CD4-positive, alpha-beta T cell treated with Interleukin-2 at 100 ng/mL for 4 hours (primary cell): ENCODE measurements around the gene SLC37A2.
"Not testable (repeated sequence)": the region's sequence is repeated elsewhere in the genome, so short reads cannot be mapped to it uniquely, and the experiment has no call there.

Experiments
- DNase-seq: peaks from one replicate; pipeline ENCODE4 v3.0.0-alpha.2; 2020; ENCODE audit warnings: low spot score

The SLC37A2 gene

DNA sequence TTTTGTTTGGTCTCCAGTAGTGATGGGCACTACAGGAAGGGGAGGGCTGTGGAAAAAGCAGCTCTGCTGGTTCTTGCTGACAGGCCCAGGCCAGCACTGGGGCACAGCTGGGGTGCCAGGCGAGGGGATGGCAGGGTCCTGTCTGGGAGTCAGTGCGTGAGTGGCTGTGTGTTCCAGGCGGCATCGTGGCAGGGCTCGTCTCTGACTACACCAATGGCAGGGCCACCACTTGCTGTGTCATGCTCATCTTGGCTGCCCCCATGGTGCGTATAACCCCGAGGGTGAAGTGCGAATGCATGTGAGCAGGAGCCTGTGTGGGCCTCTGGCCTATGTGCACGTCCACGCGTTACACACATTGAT is 20.9 kb downstream of the SLC37A2 start:
- DNase-seq: no peak

DNA sequence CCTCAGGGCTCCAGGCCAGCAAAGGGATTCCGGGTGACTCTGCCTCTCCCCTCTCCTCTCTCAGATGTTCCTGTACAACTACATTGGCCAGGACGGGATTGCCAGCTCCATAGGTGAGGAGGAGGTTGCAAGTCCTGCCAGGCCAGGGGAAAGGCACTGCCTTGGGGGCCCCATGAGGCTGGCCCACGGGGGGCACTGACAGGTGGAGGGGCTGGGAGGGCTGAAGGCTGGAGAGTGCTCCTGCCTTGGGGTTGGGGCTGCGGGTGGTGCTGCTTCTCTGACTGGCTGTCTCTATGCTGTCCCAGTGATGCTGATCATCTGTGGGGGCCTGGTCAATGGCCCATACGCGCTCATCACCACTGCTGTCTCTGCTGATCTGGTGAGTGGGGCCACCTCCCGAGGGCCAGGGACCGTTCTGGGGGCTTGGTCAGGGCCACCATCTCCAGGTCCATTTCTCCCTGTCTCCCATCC is 21.7 kb downstream of the SLC37A2 start:
- no peak for DNase-seq

DNA sequence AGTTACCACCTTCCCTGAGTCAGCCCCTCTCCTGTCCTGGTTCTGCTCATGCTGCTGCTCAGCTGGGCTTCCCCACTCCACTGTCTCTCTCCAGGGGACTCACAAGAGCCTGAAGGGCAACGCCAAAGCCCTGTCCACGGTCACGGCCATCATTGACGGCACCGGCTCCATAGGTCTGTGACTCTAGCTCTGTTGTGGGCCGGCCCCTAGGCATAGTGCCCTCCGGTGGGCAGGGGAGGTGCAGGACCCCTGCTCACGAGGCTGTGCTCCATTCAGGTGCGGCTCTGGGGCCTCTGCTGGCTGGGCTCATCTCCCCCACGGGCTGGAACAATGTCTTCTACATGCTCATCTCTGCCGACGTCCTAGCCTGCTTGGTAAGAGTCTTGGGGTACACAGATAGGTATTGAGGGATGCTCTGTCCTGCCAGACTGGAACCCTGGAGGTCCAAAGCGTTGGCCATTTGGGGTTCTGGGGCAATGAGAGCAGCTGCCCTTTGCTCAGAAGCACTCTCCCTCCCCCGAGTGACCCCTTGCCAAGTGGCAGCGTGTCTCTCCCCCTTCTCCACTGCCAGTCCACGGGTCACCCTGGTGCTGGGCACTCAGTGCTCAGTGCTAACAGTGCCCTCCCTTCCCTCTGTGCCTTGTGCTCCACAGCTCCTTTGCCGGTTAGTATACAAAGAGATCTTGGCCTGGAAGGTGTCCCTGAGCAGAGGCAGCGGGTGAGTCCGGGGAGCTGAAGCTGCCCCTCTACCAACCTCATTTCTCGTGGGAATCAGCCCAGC is 22.4 kb downstream of the SLC37A2 start:
- no peak for DNase-seq

DNA sequence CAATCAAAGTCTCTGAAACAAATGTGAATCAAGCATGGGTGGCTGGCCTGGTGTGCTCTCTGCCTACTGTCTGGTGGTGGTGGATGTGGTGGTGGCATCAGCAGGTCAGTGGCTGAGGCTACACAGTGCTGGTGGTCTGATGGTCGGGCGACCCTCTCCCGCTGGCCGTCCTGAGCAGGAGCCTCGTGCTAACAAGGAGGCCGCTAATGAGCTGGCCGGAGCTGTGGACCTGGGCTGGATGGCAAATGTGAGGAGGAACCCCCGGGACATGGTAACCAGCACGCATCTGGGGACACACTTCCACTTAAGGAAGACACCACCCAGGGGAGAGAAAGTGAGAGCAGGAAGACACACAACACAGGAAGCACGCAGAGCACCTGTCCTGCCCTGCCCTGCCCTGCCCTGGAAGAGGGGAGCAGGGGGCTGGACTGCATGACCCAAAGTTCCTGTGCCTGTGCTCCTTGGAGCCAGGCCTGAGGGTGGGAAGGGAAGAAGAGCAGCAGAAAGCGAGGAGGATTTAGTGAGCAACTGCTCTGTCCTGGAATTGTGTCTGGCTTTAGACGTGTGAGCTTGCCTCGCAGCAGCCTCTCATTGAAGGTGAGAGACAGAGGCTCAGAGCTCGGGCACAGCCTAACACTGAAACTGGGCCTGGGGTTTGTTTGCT is 23.7 kb downstream of the SLC37A2 start:
- no peak for DNase-seq

DNA sequence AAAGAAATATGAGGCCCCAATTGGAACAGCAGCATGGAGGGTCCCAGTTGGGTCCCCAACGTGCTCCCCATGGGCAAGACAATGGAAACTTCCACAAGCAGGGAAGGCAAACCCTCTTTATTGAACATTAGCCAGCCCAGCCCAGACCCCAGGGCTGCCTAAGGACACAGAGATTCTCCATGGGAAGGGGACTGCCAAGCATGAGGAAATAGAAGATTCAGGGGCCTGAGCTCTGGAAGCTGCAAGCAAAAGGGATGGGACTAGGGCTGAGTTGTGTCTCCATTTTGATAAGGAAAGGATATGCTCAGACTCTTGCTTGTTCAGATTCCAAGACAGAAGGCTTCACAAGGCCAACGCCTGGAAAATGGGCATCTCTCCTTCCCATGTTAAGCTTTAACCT is 25.0 kb downstream of the SLC37A2 start:
- no peak for DNase-seq

DNA sequence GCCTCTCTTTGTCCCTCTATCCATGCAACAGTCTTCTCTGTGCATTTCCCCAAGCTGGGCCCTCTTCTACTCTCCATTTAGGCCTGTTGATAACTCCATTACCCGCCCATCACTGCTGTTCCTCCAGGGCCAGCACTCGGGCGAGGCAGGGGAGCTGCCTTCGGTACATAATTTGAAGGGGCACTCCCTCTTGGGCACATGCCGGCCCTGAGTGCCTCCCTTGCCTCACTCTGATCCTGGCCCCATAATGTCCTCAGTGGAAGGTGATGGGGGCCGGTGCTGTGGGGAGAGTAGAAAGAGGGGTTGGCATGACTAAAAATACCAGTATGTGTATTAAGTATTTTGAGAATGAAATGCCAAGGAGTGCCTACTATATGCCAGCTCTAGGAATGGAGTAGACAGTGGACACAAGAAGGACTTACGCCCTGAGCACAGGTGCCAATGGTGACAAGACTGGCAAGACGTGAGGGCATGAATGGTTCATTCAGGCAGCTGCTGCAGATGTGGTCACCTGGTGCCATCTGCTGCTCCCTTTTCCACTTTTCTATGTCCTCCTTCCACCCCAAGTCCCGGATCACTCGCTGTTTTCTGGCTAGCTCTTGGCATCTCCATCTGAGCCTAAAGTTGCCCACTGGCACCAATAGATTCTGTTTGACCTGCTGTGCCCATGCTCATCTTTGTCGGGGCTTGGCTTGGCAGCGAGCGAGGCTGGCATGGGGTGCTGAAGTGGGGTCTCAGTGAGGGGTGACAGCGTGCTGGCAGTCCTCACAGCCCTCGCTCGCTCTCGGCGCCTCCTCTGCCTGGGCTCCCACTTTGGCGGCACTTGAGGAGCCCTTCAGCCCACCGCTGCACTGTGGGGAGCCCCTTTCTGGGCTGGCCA is 25.7 kb downstream of the SLC37A2 start:
- DNase-seq: no peak

DNA sequence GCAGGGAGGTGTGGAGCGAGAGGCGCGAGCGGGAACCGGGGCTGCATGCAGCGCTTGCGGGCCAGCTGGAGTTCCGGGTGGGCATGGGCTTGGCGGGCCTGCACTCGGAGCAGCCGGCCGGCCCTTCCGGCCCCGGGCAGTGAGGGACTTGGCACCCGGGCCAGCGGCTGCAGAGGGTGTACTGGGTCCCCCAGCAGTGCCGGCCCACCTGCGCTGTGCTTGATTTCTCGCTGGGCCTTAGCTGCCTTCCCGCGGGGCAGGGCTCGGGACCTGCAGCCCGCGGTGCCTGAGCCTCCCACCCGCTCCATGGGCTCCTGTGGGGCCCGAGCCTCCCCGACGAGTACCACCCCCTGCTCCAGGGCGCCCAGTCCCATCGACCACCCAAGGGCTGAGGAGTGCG is 26.4 kb downstream of the SLC37A2 start:
- not testable (repeated sequence) for DNase-seq

DNA sequence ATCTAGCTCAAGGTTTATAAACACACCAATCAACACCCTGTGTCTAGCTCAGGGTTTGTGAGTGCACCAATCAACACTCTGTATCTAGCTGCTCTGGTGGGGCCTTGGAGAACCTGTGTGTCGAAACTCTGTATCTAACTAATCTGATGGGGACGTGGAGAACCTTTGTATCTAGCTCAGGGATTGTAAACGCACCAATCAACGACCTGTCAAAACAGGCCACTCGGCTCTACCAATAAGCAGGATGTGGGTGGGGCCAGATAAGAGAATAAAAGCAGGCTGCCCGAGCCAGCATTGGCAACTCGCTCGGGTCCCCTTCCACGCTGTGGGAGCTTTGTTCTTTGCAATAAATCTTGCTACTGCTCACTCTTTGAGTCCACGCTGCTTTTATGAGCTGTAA is 27.0 kb downstream of the SLC37A2 start:
- DNase-seq: not testable (repeated sequence)

DNA sequence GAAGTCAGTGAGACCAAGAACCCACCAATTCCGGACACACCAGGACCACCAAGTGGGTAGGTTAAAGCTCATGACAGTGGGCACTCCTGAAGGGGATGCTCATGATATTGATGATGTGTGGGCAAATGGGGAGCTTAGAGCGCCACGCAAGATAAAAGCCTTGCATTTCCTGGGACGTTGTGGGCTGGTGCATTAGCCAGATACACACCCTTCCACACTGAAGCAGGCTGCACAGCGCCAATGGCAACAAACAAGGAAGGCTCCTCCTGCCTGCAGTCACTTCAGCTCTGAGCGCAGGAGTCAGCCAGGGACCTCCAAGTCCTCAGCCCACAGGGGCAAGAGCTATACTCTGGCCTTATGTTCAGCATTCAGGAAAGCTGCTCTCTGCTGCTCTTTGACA is 27.7 kb downstream of the SLC37A2 start:
- DNase-seq: no peak

DNA sequence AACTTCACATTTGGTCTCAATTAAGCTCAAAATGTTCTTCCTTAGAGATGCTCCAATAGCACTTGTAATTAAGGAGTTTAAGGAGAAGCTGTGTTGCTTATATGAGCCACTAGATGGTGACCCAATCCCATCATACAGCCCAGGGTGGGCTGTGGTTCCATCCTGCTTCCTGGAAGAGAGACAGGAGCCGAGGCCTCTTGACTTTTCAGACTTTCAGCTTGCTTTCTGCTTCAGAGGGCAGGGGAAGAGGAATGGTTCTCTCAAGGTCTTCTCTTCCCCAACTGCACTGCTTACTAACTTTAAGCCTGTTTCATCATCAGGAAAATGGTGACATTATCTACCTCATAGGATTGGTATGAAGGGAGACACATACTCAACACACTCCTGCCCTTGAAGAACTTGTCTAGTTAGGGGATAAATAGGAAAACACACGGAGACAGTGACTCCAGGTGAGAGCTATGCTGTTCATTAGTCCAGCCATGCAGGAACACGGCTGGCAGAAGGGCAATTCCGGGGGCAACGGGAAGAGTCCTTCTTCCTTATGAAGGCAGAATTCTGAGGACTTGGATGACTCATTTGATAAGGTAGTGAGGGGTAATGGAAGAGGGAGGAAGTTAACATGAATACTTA is 28.3 kb downstream of the SLC37A2 start:
- DNase-seq: no peak

DNA sequence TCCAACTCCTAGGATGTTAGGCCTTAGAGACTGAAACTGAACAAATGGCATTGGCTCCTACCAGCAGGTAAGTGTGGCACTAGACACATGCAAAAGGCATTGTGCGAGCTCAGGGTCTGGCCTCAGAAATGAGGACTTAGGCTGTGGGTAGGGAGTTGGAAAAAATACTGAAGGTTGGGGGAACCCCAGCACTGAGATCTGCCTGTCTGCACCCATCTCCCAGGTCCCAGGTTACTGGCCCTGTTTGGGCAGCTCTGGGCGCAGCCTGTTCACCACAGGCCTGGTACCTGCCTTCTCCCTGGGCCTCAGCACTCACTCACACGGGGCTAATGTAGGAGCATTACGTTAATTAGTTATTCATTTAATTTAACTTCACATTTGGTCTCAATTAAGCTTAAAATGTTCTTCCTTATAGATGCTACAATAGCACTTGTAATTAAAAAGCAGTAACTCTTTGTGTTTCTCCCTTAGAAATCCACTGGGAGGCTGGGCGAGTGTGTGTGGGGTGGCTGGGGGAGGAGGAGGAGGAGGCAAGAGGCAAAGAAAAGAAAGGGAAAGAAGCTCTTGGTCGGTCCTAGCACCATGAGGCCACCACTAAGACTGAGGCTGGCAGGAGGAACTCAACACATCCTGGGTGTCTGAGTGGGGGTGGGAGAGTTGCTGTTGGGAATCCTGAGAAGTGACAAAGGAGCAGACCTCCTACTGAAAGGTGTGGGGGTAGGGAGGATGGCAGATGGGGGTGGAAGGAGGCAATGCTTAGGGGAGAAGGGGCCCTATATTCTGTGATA is 29.0 kb downstream of the SLC37A2 start:
- no peak for DNase-seq

DNA sequence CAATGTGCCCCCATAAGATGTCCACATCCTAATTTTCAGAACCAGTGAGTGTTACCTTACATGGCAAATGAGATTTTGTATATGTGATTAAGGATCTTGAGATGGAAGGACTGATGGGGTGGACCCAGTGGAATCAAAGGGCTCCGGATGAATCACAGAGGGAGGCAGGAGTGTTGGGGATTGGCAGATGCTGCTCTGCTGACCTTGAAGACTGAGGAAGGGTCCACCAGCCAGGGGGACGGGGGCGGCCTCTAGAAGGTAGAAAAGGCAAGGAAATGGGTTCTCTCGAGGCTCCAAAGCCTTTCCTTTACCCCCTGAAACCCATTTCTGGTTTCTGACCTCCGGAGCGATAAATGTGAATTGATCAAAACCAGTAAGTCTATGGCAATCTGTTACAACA is 29.6 kb downstream of the SLC37A2 start:
- DNase-seq: no peak

DNA sequence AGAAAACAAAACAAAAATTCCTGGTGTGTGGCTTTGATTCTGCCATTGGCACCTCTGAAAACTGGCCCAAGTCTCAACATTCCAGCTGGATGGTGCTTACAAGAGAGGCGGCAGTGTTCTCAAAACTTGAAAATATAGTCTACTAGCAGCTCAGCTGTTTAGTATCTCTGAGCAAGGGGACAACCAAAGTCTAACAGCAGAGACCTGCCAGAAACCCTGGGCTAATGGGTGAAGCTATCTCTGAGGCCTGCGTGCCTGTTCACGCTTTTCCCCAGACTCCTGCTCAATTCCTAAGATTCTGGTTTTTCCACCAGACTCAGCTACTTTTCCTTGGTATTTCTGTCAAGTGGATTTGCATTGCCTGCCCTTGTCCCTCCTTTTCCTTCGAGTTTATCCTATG is 30.4 kb downstream of the SLC37A2 start:
- no peak for DNase-seq

DNA sequence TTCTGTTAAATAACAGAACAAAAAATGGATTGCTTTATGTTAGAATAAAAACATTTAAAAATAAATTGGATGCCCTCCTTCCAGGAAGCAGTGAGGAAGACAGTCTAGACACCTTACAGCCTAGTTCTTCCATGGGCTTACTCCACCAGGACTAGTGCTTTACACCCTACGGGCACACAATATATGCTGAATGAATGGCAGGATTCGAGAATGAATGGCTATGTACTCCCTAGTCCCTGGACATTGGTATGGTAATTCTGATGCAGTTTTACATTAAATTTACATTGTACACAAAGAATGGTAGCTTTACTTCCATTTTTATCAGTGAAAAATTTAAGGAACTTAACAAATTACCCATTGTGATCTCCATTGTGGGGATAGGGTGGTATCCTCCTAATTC is 31.6 kb downstream of the SLC37A2 start:
- no peak for DNase-seq

DNA sequence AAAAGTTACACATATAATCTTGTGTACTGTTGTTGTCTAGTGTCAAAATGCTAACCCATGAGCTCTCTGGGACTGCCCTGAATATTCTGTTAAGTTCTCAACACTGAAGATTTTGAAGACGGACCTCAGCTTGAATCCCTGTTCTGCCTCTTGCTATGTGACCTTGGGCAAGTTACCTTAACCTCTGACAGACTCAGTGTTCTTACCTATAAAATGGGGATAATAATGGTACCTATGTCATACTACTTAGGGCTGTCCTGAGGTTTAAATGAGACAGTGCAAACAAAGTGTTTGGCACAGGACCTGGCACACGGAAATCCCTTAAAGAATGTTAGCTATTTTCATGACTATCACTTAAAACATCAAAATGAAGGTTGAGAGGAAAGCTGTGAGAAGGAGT is 37.0 kb downstream of the SLC37A2 start:
- DNase-seq: no peak

DNA sequence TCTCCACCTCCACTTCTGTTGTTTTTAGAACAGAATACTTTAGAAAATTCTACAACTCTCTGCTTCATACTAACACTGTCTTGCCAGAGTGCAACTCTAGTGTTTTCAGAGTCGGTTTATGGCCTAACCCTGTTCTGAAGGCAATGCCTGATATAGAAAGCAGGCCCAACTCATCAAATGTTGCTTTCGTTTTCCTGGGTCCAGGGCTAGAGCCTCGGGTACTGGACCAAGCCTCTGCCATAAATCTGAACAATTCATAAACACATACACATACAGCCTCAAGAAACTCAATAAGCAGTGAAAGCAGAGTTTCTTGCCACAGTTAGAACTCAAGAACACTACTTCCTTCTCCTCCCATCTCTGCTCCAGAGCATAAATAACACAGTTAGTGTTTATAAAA is 38.5 kb downstream of the SLC37A2 start:
- DNase-seq: no peak

DNA sequence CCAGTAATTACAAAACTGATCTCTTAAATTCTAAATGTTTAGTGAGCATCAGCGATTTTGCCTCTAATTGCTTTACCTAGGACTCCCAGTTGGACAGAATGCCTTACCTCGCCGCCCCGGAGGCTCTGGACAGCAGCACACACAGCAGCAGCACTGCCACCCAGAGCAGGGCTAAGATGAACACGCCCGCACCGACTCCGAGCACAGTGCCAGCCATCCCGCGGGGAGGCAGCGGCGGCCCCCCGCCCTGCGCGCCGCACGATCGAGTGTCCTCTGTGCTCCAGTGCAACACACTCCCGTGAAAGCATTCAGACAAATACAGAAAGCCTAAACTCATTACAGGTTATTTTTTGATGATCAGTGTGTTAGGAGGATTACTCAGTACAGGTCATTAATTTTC is 38.9 kb downstream of the SLC37A2 start:
- no peak for DNase-seq

DNA sequence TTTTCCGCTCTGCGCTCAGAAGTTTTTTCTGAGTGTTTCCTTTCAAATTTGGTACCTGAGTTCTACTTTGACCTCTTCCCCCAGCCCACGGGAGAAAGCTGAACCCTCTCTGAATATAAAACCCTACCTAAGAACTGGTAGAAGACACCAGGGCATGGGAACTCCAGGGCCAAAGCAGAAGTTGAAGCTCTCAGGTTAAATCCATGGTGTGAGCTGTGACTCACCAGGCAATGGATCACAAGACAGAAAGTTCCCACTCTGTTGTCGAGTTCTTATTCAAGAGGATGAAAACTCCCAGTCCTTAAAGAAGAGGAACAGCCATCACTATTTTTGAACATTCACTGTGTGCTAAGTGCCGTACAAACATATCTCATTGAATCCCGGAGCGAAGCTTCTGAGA is 39.4 kb downstream of the SLC37A2 start:
- no peak for DNase-seq

DNA sequence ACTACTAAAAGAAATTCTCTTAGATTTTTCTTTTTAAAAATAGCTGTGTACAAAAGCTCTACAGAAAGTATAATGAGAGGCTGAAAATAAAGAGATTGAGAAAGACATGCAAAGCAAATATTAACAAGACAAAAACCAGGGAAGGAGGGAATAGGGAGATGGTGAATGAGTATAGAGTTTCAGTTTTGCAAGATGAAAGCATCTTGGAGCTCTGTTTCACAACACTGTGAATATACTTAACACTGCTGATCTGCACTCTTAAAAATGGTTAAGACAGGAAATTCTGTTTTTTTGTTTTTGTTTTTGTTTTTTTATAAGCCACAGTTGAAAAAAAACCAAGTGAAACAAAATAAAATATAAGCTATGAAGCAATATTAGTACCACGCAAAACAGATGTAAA is 42.8 kb downstream of the SLC37A2 start:
- DNase-seq: no peak

DNA sequence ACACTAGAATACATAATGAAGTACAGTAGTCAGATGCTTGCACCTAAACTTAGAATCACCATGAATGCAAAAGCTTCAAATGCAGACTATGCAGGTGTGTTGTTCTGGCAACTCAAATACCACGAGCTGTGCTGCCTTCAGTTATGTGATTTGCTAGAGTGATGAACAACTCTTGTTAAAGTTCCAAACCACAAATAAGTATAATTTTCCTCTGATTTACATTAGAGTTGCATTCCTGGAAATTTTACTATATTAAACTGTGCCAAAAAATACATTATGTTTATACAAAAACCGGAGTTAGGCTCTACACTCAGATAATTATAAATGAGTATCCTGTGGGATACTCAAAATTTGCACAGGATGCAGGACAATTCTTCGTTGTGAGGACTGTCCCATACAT is 45.4 kb downstream of the SLC37A2 start:
- no peak for DNase-seq

DNA sequence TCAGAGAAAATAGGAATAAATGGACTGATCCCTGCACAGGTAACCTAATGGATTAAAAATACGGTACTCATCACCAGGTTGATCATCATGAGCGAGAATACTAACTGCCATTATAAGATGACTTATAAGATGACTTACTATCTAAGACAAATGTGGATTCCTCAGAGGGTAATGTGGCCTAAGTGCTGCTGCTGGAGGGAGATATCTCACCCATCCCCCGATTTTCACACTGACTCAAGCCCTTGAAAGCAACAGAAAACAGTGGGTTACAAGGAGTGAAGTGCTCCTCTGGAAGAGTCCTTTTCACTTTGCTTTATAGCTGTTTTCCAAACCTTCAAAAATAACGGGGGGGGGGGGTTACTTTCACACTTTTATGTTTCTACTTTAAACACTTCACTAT is 47.4 kb downstream of the SLC37A2 start:
- DNase-seq: no peak

DNA sequence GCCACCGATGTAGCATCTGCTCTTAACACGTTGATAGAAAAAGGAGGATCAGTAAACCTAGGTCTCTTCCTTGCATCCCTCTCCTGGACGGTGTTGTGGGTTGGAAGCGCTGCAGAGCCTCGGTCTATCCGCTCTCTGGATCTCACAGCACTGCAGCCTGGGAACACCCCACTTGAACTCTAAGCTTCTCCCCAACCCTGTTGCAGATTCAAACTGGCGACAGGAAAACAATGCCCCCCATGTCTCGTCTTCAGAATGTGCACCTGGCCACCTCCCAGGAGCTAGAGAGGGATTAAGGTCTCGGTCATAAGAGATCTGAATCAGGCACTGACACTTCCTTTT is 47.9 kb downstream of the SLC37A2 start:
- no peak for DNase-seq
